GM06990 (cell line): ENCODE measurements around the gene SASH3.

ENCODE experiments used
- DNase-seq: peaks from one replicate; pipeline ENCODE4 v3.0.0-alpha.2; 2011; ENCODE audit not compliant: insufficient read length; ENCODE audit errors: extremely low read depth
- H3K27me3 ChIP-seq: replicated peaks from 2 replicates; pipeline ENCODE4 v1.6.0; 2011; ENCODE audit warnings: low read length; ENCODE audit not compliant: control insufficient read depth, insufficient read depth
- H3K36me3 ChIP-seq: 2 replicates; pipeline ENCODE4 v1.5.1; 2011; ENCODE audit warnings: low read length; ENCODE audit not compliant: control insufficient read depth, insufficient read depth
- H3K4me3 ChIP-seq: replicated peaks from 2 replicates; pipeline ENCODE4 v1.5.1; 2011; ENCODE audit warnings: low read depth, mild to moderate bottlenecking, control low read depth, low read length
- CTCF ChIP-seq: IDR thresholded peaks from 2 replicates; pipeline ENCODE4 v1.5.1; 2011; ENCODE audit warnings: low read length, control low read depth, mild to moderate bottlenecking, inconsistent platforms; ENCODE audit not compliant: insufficient read depth, poor library complexity, severe bottlenecking

The SASH3 gene

GRCh38 chrX:129761596-129761995, 18.2 kb upstream of the SASH3 start:
- no peaks in the 10 kb centered on the region for H3K36me3 ChIP-seq
- no peaks in the 10 kb centered on the region for H3K27me3 ChIP-seq
- H3K4me3 ChIP-seq: no peak overlapping the region
- no peak for DNase-seq
- no peak for TF ChIP-seq CTCF

- H3K27me3 ChIP-seq: no peaks in the 10 kb centered on the region; the same call in 1 of the 2 replicates
- DNase-seq: no peak
- H3K36me3 ChIP-seq: no peaks in the 10 kb centered on the region
- H3K4me3 ChIP-seq: no peak overlapping the region
- no peak for TF ChIP-seq CTCF
Observed at GRCh38 chrX:129762448-129762847, 17.3 kb upstream of the SASH3 start.

- DNase-seq: no peak
- no peaks in the 10 kb centered on the region; the same call in 1 of the 2 replicates for H3K27me3 ChIP-seq
- no peaks in the 10 kb centered on the region for H3K36me3 ChIP-seq
- no peak for TF ChIP-seq CTCF
- H3K4me3 ChIP-seq: no peak overlapping the region
Observed at GRCh38 chrX:129763666-129764065, 16.1 kb upstream of the SASH3 start.

GRCh38 chrX:129768186-129768585, 11.6 kb upstream of the SASH3 start:
- H3K36me3 ChIP-seq: no peaks in the 10 kb centered on the region
- no peak overlapping the region for H3K4me3 ChIP-seq
- H3K27me3 ChIP-seq: no peaks in the 10 kb centered on the region; the same call in 1 of the 2 replicates
- TF ChIP-seq CTCF: no peak
- DNase-seq: no peak

GRCh38 chrX:129768586-129769466, 10.9 kb upstream of the SASH3 start:
- no peak for TF ChIP-seq CTCF
- Histone ChIP-seq H3K4me3 (no peak overlapping the region), H3K36me3 (no peaks in the 10 kb centered on the region), H3K27me3 (no peaks in the 10 kb centered on the region; the same call in 1 of the 2 replicates)
- no peak for DNase-seq
